K562 (cell line): ENCODE measurements around the gene CDNF. TPM values are rescaled to one million over a fixed set of nuclear protein-coding genes. Genes with fewer than 3 reads are reported as not detected.

Experiments
- BRCA1 ChIP-seq, 2 experiments: fragments of 450-650 bp in 1 of 2; sonication (generic) in 1 of 2; formaldehyde crosslinking in 1 of 2; IDR thresholded peaks; 2 replicates each; pipeline versions ENCODE4 v1.5.0 to v1.6.1; 2017 to 2020; ENCODE audit warnings: mild to moderate bottlenecking in 1 of 2, missing genetic modification reagents in 1 of 2
- SAFB2 ChIP-seq: fragments of 200-400 bp; formaldehyde crosslinking; IDR thresholded peaks from 2 replicates; pipeline ENCODE4 v1.6.1; 2018; ENCODE audit warnings: borderline replicate concordance, low read length, low read depth, moderate library complexity; ENCODE audit not compliant: severe bottlenecking
- SMAD2 ChIP-seq: fragments of 150-350 bp; IDR thresholded peaks from 2 replicates; pipeline ENCODE4 v1.6.1; 2014; ENCODE audit warnings: low read depth, mild to moderate bottlenecking, low read length
- TEAD1 ChIP-seq, 2 experiments: fragments of 450-650 bp in 1 of 2; sonication (generic) in 1 of 2; formaldehyde crosslinking; IDR thresholded peaks; 2 replicates each; pipeline versions ENCODE4 v1.4.0 to v1.8.0; 2020 to 2022; ENCODE audit warnings: mild to moderate bottlenecking in 2 of 2, missing genetic modification reagents in 1 of 2
- ZNF507 ChIP-seq: conservative IDR thresholded peaks from 2 replicates; pipeline ENCODE4 v1.6.1; 2017; ENCODE audit warnings: missing genetic modification characterization, missing compliant biosample characterization
- polyA plus RNA-seq, 8 experiments: library from polyadenylated mRNA; depleted of rRNA in 4 of 8; stranded (reverse) in 5 of 8; unstranded in 3 of 8; fragments of >200 nt; fragmentation: Nextera tagmentation in 2 of 8; fragmentation: Illumina TruSeq in 1 of 8; extraction: Ambion mirVana in 2 of 8; extraction: Trizol in 1 of 8; gene quantifications; 2 replicates each; pipeline versions ENCODE4 v1.2.1 to v1.2.3, GENCODE V29; 2011 to 2014; ENCODE audit warnings: inconsistent platforms in 1 of 8, missing spikeins in 1 of 8
- total RNA-seq, 7 experiments: library from RNA; depleted of rRNA in 6 of 7; stranded (reverse); fragments of >200 nt in 6 of 7; fragmentation: Illumina TruSeq in 2 of 7; extraction: Trizol in 2 of 7; gene quantifications; 2 replicates each; pipeline versions ENCODE4 v1.2.1 to v1.2.3, GENCODE V29; 2011 to 2021; ENCODE audit warnings: low replicate concordance in 1 of 7
- TF ChIP-seq, protein P1 (sequence below): sonication (generic); formaldehyde crosslinking; IDR thresholded peaks from 2 replicates; pipeline ENCODE4 v1.5.0; 2020; ENCODE audit warnings: missing genetic modification reagents
- TF ChIP-seq, protein P2 (sequence below): sonication (generic); formaldehyde crosslinking; IDR thresholded peaks from 2 replicates; pipeline ENCODE4 v1.9.0; 2022; ENCODE audit warnings: mild to moderate bottlenecking, missing genetic modification reagents
- TF ChIP-seq, protein P3 (sequence below): sonication (generic); formaldehyde crosslinking; IDR thresholded peaks from 2 replicates; pipeline ENCODE4 v1.4.0; 2020; ENCODE audit warnings: mild to moderate bottlenecking, missing genetic modification reagents

CDNF gene
- total and polyA plus RNA-seq, 9 of the 15 experiments (the other 6 are each of a cell fraction or from before 2014, with no cell fraction given) = 0.18 to 1.6 (median 0.61) TPM

- TF ChIP-seq, protein P1, sequence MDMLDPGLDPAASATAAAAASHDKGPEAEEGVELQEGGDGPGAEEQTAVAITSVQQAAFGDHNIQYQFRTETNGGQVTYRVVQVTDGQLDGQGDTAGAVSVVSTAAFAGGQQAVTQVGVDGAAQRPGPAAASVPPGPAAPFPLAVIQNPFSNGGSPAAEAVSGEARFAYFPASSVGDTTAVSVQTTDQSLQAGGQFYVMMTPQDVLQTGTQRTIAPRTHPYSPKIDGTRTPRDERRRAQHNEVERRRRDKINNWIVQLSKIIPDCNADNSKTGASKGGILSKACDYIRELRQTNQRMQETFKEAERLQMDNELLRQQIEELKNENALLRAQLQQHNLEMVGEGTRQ (CRISPR knock-in tag) = no peak
- TF ChIP-seq ZNF507 (no peak), SAFB2 (no peak), TEAD1 (CRISPR knock-in tag; IDR thresholded peaks at IDR 0.05) (no peak), SMAD2 (no peak), BRCA1 (IDR thresholded peaks at IDR 0.05) (no peak), BRCA1 (CRISPR knock-in tag; IDR thresholded peaks at IDR 0.05) (no peak)
- TF ChIP-seq, protein P2, sequence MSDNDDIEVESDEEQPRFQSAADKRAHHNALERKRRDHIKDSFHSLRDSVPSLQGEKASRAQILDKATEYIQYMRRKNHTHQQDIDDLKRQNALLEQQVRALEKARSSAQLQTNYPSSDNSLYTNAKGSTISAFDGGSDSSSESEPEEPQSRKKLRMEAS = no peak
- TF ChIP-seq, protein P3, sequence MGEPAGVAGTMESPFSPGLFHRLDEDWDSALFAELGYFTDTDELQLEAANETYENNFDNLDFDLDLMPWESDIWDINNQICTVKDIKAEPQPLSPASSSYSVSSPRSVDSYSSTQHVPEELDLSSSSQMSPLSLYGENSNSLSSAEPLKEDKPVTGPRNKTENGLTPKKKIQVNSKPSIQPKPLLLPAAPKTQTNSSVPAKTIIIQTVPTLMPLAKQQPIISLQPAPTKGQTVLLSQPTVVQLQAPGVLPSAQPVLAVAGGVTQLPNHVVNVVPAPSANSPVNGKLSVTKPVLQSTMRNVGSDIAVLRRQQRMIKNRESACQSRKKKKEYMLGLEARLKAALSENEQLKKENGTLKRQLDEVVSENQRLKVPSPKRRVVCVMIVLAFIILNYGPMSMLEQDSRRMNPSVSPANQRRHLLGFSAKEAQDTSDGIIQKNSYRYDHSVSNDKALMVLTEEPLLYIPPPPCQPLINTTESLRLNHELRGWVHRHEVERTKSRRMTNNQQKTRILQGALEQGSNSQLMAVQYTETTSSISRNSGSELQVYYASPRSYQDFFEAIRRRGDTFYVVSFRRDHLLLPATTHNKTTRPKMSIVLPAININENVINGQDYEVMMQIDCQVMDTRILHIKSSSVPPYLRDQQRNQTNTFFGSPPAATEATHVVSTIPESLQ (CRISPR knock-in tag) = no peak
These were observed 26.6 kb downstream of the CDNF start (continued) for GRCh38 chr10:14810969-14811953.
